Muscle of leg (tissue), 11 donors: ENCODE data around the gene RBMS1. TPM values are rescaled to one million over a fixed set of nuclear protein-coding genes. Genes with fewer than 3 reads are reported as not detected.

Experiments
- DNase-seq: peaks from one replicate; pipeline ENCODE4 v3.0.0; 2013
- H3K27ac ChIP-seq: one replicate; pipeline ENCODE4 v1.5.1; 2013; ENCODE audit warnings: mild to moderate bottlenecking, low read length, control low read depth
- H3K27me3 ChIP-seq: one replicate; pipeline ENCODE4 v1.6.1; 2013; ENCODE audit warnings: low read length; ENCODE audit not compliant: control insufficient read depth, insufficient read depth
- H3K36me3 ChIP-seq: one replicate; pipeline ENCODE4 v1.6.1; 2013; ENCODE audit warnings: low read length; ENCODE audit not compliant: control insufficient read depth, insufficient read depth
- H3K4me1 ChIP-seq: one replicate; pipeline ENCODE4 v1.6.1; 2013; ENCODE audit warnings: low read length; ENCODE audit not compliant: control insufficient read depth, insufficient read depth
- H3K4me3 ChIP-seq: one replicate; pipeline ENCODE4 v1.5.1; 2013; ENCODE audit warnings: low read length, control low read depth
- H3K9me3 ChIP-seq: replicated peaks from 2 replicates; pipeline ENCODE4 v1.6.1; 2013; ENCODE audit warnings: low read depth, low read length; ENCODE audit not compliant: control insufficient read depth
- WGBS: methylation state at CpG from one replicate; pipeline ENCODE4 v1.1.5; 2013; ENCODE audit warnings: missing lambda C conversion rate; ENCODE audit not compliant: insufficient coverage; 5-methylcytosine and 5-hydroxymethylcytosine counted together
- polyA plus RNA-seq, 8 donors: library from polyadenylated mRNA; unstranded; fragments of 120-200 nt; gene quantifications; one replicate each; pipeline versions ENCODE4 v1.2.1 to v1.2.3, GENCODE V29; 2013; ENCODE audit warnings: inconsistent platforms in 1 of 8, low replicate concordance in 1 of 8; ENCODE audit not compliant: insufficient read length in 8 of 8, insufficient read depth in 1 of 8
- total RNA-seq: library from RNA; stranded (reverse); fragments of 120-200 nt; gene quantifications from one replicate; pipeline ENCODE4 v1.2.4, GENCODE V29; 2013

The RBMS1 gene
- total and polyA plus RNA-seq, 9 donors: 41.4 to 71.7 (median 56.6) TPM

DNA sequence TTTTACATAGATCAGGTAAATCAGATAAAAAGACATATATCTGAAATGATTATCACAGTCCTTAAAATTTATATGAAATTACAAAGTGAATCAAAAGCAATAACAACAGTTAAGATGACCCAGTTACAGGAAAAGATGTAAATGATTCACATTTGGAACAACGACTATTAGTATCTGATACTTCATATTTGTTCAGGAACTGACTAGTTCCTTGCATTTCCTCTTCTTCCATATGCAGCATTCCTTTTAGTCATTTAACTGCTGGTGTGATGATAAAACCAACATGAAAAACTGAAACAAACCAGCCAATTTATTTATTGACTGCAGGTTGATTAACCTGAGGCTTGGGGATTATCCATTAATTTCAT lies 75.2 kb downstream of the RBMS1 start:
- Histone ChIP-seq H3K27ac (no peak overlapping the region), H3K4me1 (peaks cover 1% of the 10 kb centered on the region), H3K27me3 (no peaks in the 10 kb centered on the region), H3K36me3 (no peaks in the 10 kb centered on the region), H3K4me3 (no peak overlapping the region), H3K9me3 (no peaks in the 10 kb centered on the region)
- no CpG with 5 or more reads among the region's 1 CpG for WGBS
- no peak for DNase-seq

DNA sequence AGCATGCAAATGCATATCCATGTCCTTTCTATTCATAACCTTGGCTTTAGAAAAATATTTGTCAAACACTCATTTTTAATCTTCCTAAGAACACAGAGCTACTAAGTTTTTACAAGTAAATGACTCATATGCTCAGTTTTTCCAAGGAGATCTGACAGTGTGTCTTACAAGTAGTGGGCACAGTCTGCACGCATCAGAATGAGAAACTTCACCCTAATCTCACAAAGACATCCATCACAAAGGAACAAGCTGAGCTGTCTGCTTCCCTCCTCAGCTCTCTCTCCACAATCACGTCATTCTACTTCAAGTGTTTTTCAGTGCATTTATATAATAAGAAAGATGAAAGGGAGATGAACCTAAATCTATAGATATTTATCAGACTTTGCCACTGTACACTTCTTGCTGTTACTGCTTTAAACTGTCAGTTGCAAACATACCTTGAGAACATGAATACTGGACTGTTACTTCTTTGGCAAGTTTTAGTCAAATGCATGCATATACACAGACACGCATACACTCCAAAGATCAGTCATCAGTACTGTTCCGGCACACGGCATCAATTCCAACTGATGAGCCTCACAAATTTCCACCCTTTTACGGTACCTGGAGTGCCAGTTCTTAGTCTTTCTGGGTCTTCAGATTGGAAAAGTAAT lies 75.7 kb downstream of the RBMS1 start:
- Histone ChIP-seq H3K27ac (no peak overlapping the region), H3K36me3 (no peaks in the 10 kb centered on the region), H3K4me3 (no peak overlapping the region), H3K9me3 (no peaks in the 10 kb centered on the region), H3K4me1 (no peaks in the 10 kb centered on the region), H3K27me3 (no peaks in the 10 kb centered on the region)
- WGBS: 100% methylated on average over 1 of the region's 6 CpGs
- no peak for DNase-seq

GRCh38 chr2:160415991-160416390 lies 77.6 kb downstream of the RBMS1 start:
- peak; percentile 60 for DNase-seq
- H3K27me3 ChIP-seq: no peaks in the 10 kb centered on the region
- no peaks in the 10 kb centered on the region for H3K9me3 ChIP-seq
- H3K4me1 ChIP-seq: peaks cover 4% of the 10 kb centered on the region
- H3K27ac ChIP-seq: no peak overlapping the region
- H3K36me3 ChIP-seq: no peaks in the 10 kb centered on the region
- no CpG with 5 or more reads among the region's 2 CpGs for WGBS
- no peak overlapping the region for H3K4me3 ChIP-seq

GRCh38 chr2:160411955-160412354 lies 81.7 kb downstream of the RBMS1 start:
- no peak overlapping the region for H3K27ac ChIP-seq
- 83% methylated on average over 1 of the region's 2 CpGs for WGBS
- H3K36me3 ChIP-seq: no peaks in the 10 kb centered on the region
- peaks cover 11% of the 10 kb centered on the region for H3K4me1 ChIP-seq
- H3K27me3 ChIP-seq: no peaks in the 10 kb centered on the region
- DNase-seq: no peak
- H3K4me3 ChIP-seq: no peak overlapping the region
- no peaks in the 10 kb centered on the region for H3K9me3 ChIP-seq

DNA sequence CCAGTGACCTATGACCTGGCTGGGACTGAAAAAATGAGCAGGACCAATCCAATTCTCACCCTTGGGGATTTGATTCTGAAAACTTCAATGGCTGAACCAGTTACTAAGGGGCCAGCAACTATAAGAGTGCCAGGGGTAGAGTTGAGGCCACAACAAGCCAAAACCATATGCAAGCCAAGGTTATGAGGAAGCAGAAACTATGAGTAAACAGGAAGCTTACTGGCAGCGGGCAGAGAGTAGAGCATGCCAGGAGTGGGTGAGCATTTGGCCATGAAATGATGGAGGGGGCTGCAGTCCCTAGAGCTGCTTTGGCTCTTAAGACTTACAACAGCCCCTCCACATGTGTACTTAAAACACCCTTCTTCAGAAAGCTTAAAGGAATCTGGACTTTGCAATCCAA lies 82.4 kb downstream of the RBMS1 start:
- no CpG with 5 or more reads among the region's 1 CpG for WGBS
- no peaks in the 10 kb centered on the region for H3K36me3 ChIP-seq

DNA sequence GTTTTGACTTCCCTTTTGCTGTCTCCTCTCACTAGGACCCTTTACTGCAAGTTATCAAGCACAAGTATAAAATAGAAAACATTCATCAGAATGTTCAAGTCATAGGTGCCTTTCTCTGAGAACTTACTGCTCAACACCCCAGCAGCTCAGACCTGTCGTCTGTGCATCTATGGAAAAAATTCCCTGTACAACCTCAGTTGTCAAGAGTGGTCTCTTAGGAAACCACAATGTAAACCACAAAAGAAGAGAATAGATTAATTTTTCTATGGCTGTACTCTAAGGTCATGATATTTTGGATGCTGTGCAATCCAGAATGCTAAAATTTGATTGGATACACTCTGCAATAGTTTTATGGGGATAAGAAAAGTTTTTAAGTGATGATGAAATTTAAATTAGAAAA lies 84.1 kb downstream of the RBMS1 start:
- Histone ChIP-seq H3K4me3 (no peak overlapping the region), H3K27me3 (no peaks in the 10 kb centered on the region), H3K36me3 (no peaks in the 10 kb centered on the region), H3K9me3 (no peaks in the 10 kb centered on the region), H3K4me1 (peaks cover 18% of the 10 kb centered on the region), H3K27ac (no peak overlapping the region)
- no CpG with 5 or more reads among the region's 1 CpG for WGBS
- no peak for DNase-seq

More for the DNA sequence above, 82.4 kb downstream of the RBMS1 start:
- Histone ChIP-seq H3K27ac (no peak overlapping the region), H3K4me3 (no peak overlapping the region), H3K27me3 (no peaks in the 10 kb centered on the region), H3K4me1 (peaks cover 12% of the 10 kb centered on the region), H3K9me3 (no peaks in the 10 kb centered on the region)
- DNase-seq: no peak

GRCh38 chr2:160408959-160409291 lies 84.7 kb downstream of the RBMS1 start:
- Histone ChIP-seq H3K36me3 (no peaks in the 10 kb centered on the region), H3K4me1 (peaks cover 20% of the 10 kb centered on the region), H3K9me3 (no peaks in the 10 kb centered on the region), H3K27me3 (no peaks in the 10 kb centered on the region), H3K27ac (peak overlapping the region; percentile 84), H3K4me3 (no peak overlapping the region)
- DNase-seq: peak; percentile 40
- 50% methylated on average over 1 of the region's 2 CpGs for WGBS

DNA sequence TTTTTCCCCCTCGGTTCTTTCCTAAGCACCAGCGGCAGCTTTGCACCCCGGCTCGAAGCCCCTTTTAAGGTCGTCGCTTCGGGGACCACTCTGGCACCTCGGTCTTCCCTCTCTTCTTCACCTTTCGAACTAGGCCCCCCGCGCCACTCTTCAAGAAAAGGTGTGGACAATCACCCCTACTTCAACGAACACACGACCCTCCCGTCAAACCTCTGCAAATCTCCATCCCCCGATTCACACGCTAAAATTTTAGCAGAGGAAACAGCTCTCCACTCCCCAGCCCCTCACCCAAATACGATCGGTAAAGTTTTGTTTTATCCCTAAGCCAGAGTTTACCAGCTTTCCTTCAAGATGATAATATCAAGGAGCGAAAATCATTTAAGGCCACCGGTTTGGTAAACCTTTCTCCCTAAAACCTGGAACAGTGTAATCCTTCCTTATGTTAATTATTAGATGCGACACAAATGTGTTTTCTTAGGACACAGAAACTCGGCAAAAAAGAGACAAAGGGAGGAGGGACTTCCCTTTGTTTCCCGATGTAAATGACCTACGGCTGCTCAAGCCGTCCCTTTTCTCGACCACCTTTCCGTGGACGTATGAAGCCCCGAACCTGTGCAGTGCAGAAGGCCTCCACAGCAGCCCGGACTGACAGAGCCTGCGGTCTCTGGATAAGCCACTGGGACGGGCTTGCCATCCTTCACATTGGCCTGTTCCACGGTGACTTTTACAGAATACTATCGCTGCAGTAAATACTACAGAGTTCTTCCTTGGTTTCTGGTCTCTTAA lies 85.2 kb downstream of the RBMS1 start:
- peak; percentile 35 for DNase-seq
- peaks cover 20% of the 10 kb centered on the region for H3K4me1 ChIP-seq
- 7% methylated on average over 24 of the region's 34 CpGs for WGBS
- peak overlapping the region; percentile 49 for H3K4me3 ChIP-seq
- H3K27ac ChIP-seq: peak overlapping the region; percentile 84
- no peaks in the 10 kb centered on the region for H3K9me3 ChIP-seq
- H3K36me3 ChIP-seq: no peaks in the 10 kb centered on the region
- H3K27me3 ChIP-seq: no peaks in the 10 kb centered on the region

DNA sequence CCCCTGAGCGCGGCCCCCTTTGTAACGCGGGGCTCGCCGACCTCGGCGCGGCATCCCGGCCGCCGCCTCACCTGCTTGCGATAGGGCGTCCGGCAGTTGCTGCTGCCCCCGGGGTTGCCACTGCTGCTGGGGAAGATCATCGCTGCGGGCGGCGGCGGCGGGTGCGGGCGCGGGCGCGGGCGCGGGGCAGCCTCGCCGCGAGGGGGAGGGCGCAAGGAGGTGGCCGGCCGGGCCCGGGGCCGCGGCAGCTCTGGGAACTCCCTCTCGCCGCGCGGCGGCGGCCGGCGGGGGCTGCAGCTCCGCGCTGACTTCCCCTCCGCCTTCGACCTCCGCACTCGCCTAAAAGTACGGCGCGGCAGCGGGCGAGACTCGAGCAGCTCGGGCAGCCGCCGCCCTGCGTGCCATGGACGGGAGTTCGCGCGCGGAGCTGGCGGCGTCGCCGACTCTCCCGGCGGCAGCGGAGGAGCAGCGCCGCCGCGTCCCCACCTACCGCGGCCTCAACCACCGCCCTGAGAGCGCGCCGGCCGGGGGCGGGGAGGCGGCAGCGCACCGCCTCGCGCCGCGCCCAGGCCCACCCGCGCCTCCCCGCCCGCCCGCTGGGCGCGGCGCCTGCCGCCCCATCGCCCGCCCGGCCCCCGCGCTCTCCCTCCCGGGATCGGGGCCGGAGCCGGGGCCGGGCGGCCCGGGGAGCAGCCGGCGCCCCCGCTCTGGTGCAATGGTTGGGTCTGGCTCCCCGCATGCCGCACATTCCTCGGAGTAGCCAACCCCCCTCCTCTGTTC lies 86.0 kb downstream of the RBMS1 start:
- H3K27ac ChIP-seq: peak overlapping the region; percentile 85
- H3K4me1 ChIP-seq: peaks cover 21% of the 10 kb centered on the region
- no peaks in the 10 kb centered on the region for H3K27me3 ChIP-seq
- peak overlapping the region; percentile 71 for H3K4me3 ChIP-seq
- H3K36me3 ChIP-seq: no peaks in the 10 kb centered on the region
- under 1% methylated on average over 120 of the region's 120 CpGs for WGBS
- no peaks in the 10 kb centered on the region for H3K9me3 ChIP-seq
- peak; percentile 85 for DNase-seq
